HepG2 (cell line): ENCODE results near the gene BMF. TPM values are rescaled to one million over a fixed set of nuclear protein-coding genes. Genes with fewer than 3 reads are reported as not detected.
A peak's percentile ranks its signal among the peaks of the same experiment; 100 is the strongest.

Source experiments
- ETV6 ChIP-seq: sonication (generic); formaldehyde crosslinking; conservative IDR thresholded peaks from 2 replicates; pipeline ENCODE4 v1.4.0; 2020; ENCODE audit warnings: missing genetic modification reagents
- EZH2 ChIP-seq: conservative IDR thresholded peaks from 2 replicates; pipeline ENCODE4 v1.6.1; 2012; ENCODE audit warnings: mild to moderate bottlenecking, low read depth, low read length, moderate library complexity
- FOXM1 ChIP-seq: sonication (generic); formaldehyde crosslinking; IDR thresholded peaks from 2 replicates; pipeline ENCODE4 v1.5.0; 2020; ENCODE audit warnings: missing genetic modification reagents
- GTF3A ChIP-seq: sonication (generic); formaldehyde crosslinking; conservative IDR thresholded peaks from 2 replicates; pipeline ENCODE4 v1.4.0; 2020; ENCODE audit warnings: mild to moderate bottlenecking, missing genetic modification reagents
- HOXA5 ChIP-seq: sonication (generic); formaldehyde crosslinking; IDR thresholded peaks from 2 replicates; pipeline ENCODE4 v1.4.0; 2020; ENCODE audit warnings: missing genetic modification reagents
- ISL2 ChIP-seq: sonication (generic); formaldehyde crosslinking; IDR thresholded peaks from 2 replicates; pipeline ENCODE4 v1.5.0; 2020; ENCODE audit warnings: missing genetic modification reagents
- KDM3A ChIP-seq: IDR thresholded peaks from 2 replicates; pipeline ENCODE4 v1.6.1; 2018; ENCODE audit warnings: low read depth, missing compliant biosample characterization
- MZF1 ChIP-seq: sonication (generic); formaldehyde crosslinking; IDR thresholded peaks from 2 replicates; pipeline ENCODE4 v1.8.1; 2023; ENCODE audit warnings: mild to moderate bottlenecking, missing genetic modification reagents, borderline replicate concordance
- NFE2 ChIP-seq: sonication (generic); formaldehyde crosslinking; IDR thresholded peaks from 2 replicates; pipeline ENCODE4 v1.4.0; 2020; ENCODE audit warnings: missing genetic modification reagents
- NFE2L1 ChIP-seq: sonication (generic); formaldehyde crosslinking; IDR thresholded peaks from 2 replicates; pipeline ENCODE4 v1.4.0; 2020; ENCODE audit warnings: missing genetic modification reagents, mild to moderate bottlenecking, borderline replicate concordance
- SRF ChIP-seq: IDR thresholded peaks from 2 replicates; pipeline ENCODE4 v1.6.1; 2011; ENCODE audit warnings: mild to moderate bottlenecking, low read depth, low read length, moderate library complexity
- SSRP1 ChIP-seq: IDR thresholded peaks from 2 replicates; pipeline ENCODE4 v1.6.1; 2016; ENCODE audit warnings: control low read depth
- YEATS2 ChIP-seq: sonication (generic); formaldehyde crosslinking; IDR thresholded peaks from 2 replicates; pipeline ENCODE4 v1.4.0; 2020; ENCODE audit warnings: missing genetic modification reagents, borderline replicate concordance
- ZNF160 ChIP-seq: sonication (generic); formaldehyde crosslinking; IDR thresholded peaks from 2 replicates; pipeline ENCODE4 v1.8.0; 2022; ENCODE audit warnings: mild to moderate bottlenecking, inconsistent platforms, missing genetic modification reagents
- ZNF557 ChIP-seq: sonication (generic); formaldehyde crosslinking; IDR thresholded peaks from 2 replicates; pipeline ENCODE4 v1.4.0; 2020; ENCODE audit warnings: missing genetic modification reagents
- ZNF562 ChIP-seq: sonication (generic); formaldehyde crosslinking; IDR thresholded peaks from 2 replicates; pipeline ENCODE4 v1.8.0; 2022; ENCODE audit warnings: missing genetic modification reagents, borderline replicate concordance
- ZNF672 ChIP-seq: sonication (generic); formaldehyde crosslinking; IDR thresholded peaks from 2 replicates; pipeline ENCODE4 v1.8.1; 2022; ENCODE audit warnings: missing genetic modification reagents
- ZNF777 ChIP-seq: sonication (generic); formaldehyde crosslinking; IDR thresholded peaks from 2 replicates; pipeline ENCODE4 v1.4.0; 2020; ENCODE audit warnings: missing genetic modification reagents
- ZNF891 ChIP-seq: sonication (generic); formaldehyde crosslinking; IDR thresholded peaks from 2 replicates; pipeline ENCODE4 v1.5.0; 2020; ENCODE audit warnings: mild to moderate bottlenecking, missing genetic modification reagents
- polyA plus RNA-seq, 8 experiments: library from polyadenylated mRNA; depleted of rRNA in 3 of 8; stranded (reverse) in 7 of 8; unstranded in 1 of 8; fragments of >200 nt; fragmentation: Illumina TruSeq in 4 of 8; extraction: Trizol in 4 of 8; gene quantifications; 2 replicates each; pipeline versions ENCODE4 v1.2.1 to v1.2.3, GENCODE V29; 2011 to 2016; ENCODE audit warnings: low read depth in 4 of 8, missing spikeins in 1 of 8, mixed read lengths in 1 of 8; ENCODE audit not compliant: insufficient read depth in 1 of 8
- total RNA-seq, 5 experiments: library from RNA; depleted of rRNA; stranded (reverse); fragments of >200 nt; fragmentation: Illumina TruSeq; extraction: Trizol; gene quantifications; 2 replicates each; pipeline ENCODE4 v1.2.3, GENCODE V29; 2016; ENCODE audit warnings: low read depth in 1 of 5
- TF ChIP-seq, protein P1 (sequence below): IDR thresholded peaks from 2 replicates; pipeline ENCODE4 v1.6.1; 2018; ENCODE audit warnings: missing genetic modification reagents, mild to moderate bottlenecking, missing compliant biosample characterization
- TF ChIP-seq, protein P2 (sequence below): sonication (generic); formaldehyde crosslinking; IDR thresholded peaks from 2 replicates; pipeline ENCODE4 v1.4.0; 2020; ENCODE audit warnings: missing genetic modification reagents
- TF ChIP-seq, protein P3 (sequence below): sonication (generic); formaldehyde crosslinking; IDR thresholded peaks from 2 replicates; pipeline ENCODE4 v1.8.1; 2023; ENCODE audit warnings: mild to moderate bottlenecking, missing genetic modification reagents, borderline replicate concordance
- TF ChIP-seq, protein P4 (sequence below): sonication (generic); formaldehyde crosslinking; IDR thresholded peaks from 2 replicates; pipeline ENCODE4 v1.8.1; 2023; ENCODE audit warnings: mild to moderate bottlenecking, inconsistent platforms, moderate library complexity, missing genetic modification reagents, borderline replicate concordance
- TF ChIP-seq, protein P5 (sequence below): sonication (generic); formaldehyde crosslinking; IDR thresholded peaks from 2 replicates; pipeline ENCODE4 v1.8.1; 2022; ENCODE audit warnings: low read depth, mild to moderate bottlenecking, missing genetic modification reagents
- TF ChIP-seq, protein P6 (sequence below): sonication (generic); formaldehyde crosslinking; IDR thresholded peaks from 2 replicates; pipeline ENCODE4 v1.5.1; 2020; ENCODE audit warnings: missing genetic modification reagents, mild to moderate bottlenecking, borderline replicate concordance

Gene BMF
- total and polyA plus RNA-seq, 2 of the 13 experiments (the other 11 are each of a cell fraction or from before 2014, with no cell fraction given), result 8.7 to 15.9 TPM

DNA sequence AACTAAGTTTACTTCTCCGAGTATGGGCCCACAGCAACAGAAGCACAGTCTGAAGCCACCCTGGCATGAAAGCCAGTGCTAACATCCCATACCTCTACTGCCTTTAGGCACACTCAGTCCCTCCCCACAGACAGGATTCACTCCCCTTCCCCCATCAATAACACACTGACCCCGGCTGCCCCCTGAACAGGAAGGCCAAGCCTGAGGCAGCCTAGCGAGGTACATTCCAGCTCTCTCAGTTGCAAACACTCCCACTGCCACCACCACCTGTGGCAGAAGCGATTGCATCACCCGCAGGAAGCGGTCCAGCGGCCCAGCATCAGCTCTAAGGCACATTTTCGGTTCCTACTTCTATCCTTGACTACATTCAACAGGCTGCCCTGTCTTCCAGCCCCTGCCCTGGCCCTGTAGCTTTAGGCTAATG is 7.0 kb upstream of the BMF start (continued):
- TF ChIP-seq FOXM1 (CRISPR knock-in tag), result no peak
- TF ChIP-seq ZNF777 (CRISPR knock-in tag), result no peak
- TF ChIP-seq, protein P1, sequence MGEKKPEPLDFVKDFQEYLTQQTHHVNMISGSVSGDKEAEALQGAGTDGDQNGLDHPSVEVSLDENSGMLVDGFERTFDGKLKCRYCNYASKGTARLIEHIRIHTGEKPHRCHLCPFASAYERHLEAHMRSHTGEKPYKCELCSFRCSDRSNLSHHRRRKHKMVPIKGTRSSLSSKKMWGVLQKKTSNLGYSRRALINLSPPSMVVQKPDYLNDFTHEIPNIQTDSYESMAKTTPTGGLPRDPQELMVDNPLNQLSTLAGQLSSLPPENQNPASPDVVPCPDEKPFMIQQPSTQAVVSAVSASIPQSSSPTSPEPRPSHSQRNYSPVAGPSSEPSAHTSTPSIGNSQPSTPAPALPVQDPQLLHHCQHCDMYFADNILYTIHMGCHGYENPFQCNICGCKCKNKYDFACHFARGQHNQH (CRISPR knock-in tag), result 0 out of 2 replicates have a peak, but pooled peaks have one; percentile 30
- TF ChIP-seq GTF3A (CRISPR knock-in tag), result no peak
- no peak for TF ChIP-seq ZNF557 (CRISPR knock-in tag)
- TF ChIP-seq, protein P2, sequence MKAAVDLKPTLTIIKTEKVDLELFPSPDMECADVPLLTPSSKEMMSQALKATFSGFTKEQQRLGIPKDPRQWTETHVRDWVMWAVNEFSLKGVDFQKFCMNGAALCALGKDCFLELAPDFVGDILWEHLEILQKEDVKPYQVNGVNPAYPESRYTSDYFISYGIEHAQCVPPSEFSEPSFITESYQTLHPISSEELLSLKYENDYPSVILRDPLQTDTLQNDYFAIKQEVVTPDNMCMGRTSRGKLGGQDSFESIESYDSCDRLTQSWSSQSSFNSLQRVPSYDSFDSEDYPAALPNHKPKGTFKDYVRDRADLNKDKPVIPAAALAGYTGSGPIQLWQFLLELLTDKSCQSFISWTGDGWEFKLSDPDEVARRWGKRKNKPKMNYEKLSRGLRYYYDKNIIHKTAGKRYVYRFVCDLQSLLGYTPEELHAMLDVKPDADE (CRISPR knock-in tag), result no peak
- no peak for TF ChIP-seq EZH2
- TF ChIP-seq, protein P3, sequence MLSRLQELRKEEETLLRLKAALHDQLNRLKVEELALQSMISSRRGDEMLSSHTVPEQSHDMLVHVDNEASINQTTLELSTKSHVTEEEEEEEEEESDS (CRISPR knock-in tag), result no peak
- no peak for TF ChIP-seq ISL2 (CRISPR knock-in tag)
- TF ChIP-seq ZNF672 (CRISPR knock-in tag), result no peak
- TF ChIP-seq ZNF160 (CRISPR knock-in tag), result no peak
- no peak for TF ChIP-seq ETV6 (CRISPR knock-in tag)
- TF ChIP-seq ZNF891 (CRISPR knock-in tag), result no peak
- TF ChIP-seq, protein P4, sequence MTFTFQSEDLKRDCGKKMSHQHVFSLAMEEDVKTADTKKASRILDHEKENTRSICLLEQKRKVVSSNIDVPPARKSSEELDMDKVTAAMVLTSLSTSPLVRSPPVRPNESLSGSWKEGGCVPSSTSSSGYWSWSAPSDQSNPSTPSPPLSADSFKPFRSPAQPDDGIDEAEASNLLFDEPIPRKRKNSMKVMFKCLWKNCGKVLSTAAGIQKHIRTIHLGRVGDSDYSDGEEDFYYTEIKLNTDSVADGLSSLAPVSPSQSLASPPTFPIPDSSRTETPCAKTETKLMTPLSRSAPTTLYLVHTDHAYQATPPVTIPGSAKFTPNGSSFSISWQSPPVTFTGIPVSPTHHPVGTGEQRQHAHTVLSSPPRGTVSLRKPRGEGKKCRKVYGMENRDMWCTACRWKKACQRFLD (CRISPR knock-in tag), result no peak
- TF ChIP-seq NFE2L1 (CRISPR knock-in tag), result no peak
- no peak for TF ChIP-seq SRF
- TF ChIP-seq, protein P5, sequence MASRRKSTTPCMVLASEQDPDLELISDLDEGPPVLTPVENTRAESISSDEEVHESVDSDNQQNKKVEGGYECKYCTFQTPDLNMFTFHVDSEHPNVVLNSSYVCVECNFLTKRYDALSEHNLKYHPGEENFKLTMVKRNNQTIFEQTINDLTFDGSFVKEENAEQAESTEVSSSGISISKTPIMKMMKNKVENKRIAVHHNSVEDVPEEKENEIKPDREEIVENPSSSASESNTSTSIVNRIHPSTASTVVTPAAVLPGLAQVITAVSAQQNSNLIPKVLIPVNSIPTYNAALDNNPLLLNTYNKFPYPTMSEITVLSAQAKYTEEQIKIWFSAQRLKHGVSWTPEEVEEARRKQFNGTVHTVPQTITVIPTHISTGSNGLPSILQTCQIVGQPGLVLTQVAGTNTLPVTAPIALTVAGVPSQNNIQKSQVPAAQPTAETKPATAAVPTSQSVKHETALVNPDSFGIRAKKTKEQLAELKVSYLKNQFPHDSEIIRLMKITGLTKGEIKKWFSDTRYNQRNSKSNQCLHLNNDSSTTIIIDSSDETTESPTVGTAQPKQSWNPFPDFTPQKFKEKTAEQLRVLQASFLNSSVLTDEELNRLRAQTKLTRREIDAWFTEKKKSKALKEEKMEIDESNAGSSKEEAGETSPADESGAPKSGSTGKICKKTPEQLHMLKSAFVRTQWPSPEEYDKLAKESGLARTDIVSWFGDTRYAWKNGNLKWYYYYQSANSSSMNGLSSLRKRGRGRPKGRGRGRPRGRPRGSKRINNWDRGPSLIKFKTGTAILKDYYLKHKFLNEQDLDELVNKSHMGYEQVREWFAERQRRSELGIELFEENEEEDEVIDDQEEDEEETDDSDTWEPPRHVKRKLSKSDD (CRISPR knock-in tag), result no peak
- TF ChIP-seq, protein P6, sequence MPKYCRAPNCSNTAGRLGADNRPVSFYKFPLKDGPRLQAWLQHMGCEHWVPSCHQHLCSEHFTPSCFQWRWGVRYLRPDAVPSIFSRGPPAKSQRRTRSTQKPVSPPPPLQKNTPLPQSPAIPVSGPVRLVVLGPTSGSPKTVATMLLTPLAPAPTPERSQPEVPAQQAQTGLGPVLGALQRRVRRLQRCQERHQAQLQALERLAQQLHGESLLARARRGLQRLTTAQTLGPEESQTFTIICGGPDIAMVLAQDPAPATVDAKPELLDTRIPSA (CRISPR knock-in tag), result no peak
- no peak for TF ChIP-seq MZF1 (CRISPR knock-in tag)
- TF ChIP-seq YEATS2 (CRISPR knock-in tag), result 0 out of 2 replicates have a peak, but pooled peaks have one; percentile 47
- TF ChIP-seq HOXA5 (CRISPR knock-in tag), result peak; percentile 36; the same call in 1 of the 2 replicates
- 0 out of 2 replicates have a peak, but pooled peaks have one; percentile 38 for TF ChIP-seq KDM3A (CRISPR knock-in tag)
- no peak for TF ChIP-seq ZNF562 (CRISPR knock-in tag)
- TF ChIP-seq SSRP1 (CRISPR knock-in tag), result no peak
- TF ChIP-seq NFE2 (CRISPR knock-in tag), result no peak
